MG63 (cell line): ENCODE results near the gene ETV5. TPM values are rescaled to one million over a fixed set of nuclear protein-coding genes. Genes with fewer than 3 reads are reported as not detected.
"Not testable (repeated sequence)": the region's sequence is repeated elsewhere in the genome, so short reads cannot be mapped to it uniquely, and the experiment has no call there.

Source experiments
- DNase-seq: peaks from one replicate; pipeline ENCODE4 v3.0.0-alpha.2; 2020
- H3K27me3 ChIP-seq: fragments of 250-450 bp; sonication (Bioruptor Pico); 2 replicates; pipeline ENCODE4 v1.5.1; 2020; ENCODE audit warnings: mild to moderate bottlenecking, moderate library complexity
- H3K36me3 ChIP-seq: fragments of 250-450 bp; sonication (Bioruptor Pico); 2 replicates; pipeline ENCODE4 v1.5.1; 2020; ENCODE audit warnings: mild to moderate bottlenecking, moderate library complexity
- H3K4me3 ChIP-seq: fragments of 250-450 bp; sonication (Bioruptor Pico); 2 replicates; pipeline ENCODE4 v1.5.1; 2020; ENCODE audit warnings: mild to moderate bottlenecking, moderate library complexity
- H3K9me3 ChIP-seq: fragments of 250-450 bp; sonication (Bioruptor Pico); 2 replicates; pipeline ENCODE4 v1.5.1; 2020; ENCODE audit warnings: mild to moderate bottlenecking, moderate library complexity
- total RNA-seq: library from RNA; depleted of rRNA; stranded (reverse); fragments of >200 nt; shearing (Covaris generic); gene quantifications from 2 replicates; pipeline ENCODE4 v1.2.3, GENCODE V29; 2014; ENCODE audit warnings: low replicate concordance

ETV5 gene
- total RNA-seq, 1 experiment from 2014 or later: 36.4 TPM

DNA sequence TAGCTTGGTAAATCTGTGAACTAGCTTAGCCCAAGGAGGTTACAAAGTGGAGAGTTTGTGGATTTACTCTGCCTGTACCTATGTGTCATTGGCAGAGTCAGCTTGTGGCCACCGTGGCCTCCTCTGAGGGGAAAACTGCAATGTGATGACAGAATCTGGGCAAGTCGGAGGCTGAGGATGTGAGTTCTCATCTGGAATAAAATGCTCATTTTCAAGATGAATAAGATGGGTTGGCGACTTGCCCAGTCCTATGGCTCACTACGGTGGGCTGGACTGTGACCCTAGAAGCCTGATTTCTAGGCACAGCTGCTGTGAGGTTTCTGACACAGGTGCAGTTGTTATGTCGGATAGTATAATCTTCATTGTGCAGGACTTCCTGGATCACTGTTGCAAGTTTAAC, 83.7 kb downstream of the ETV5 start:
- DNase-seq: peak; percentile 56
- H3K9me3 ChIP-seq: no peaks in the 10 kb centered on the region
- no peaks in the 10 kb centered on the region for H3K36me3 ChIP-seq
- no peak overlapping the region for H3K4me3 ChIP-seq
- H3K27me3 ChIP-seq: no peaks in the 10 kb centered on the region

GRCh38 chr3:186024210-186024609, 84.7 kb downstream of the ETV5 start:
- Histone ChIP-seq H3K36me3 (no peaks in the 10 kb centered on the region), H3K4me3 (no peak overlapping the region), H3K27me3 (no peaks in the 10 kb centered on the region), H3K9me3 (no peaks in the 10 kb centered on the region)
- DNase-seq: peak; percentile 59

GRCh38 chr3:186022931-186023330, 86.0 kb downstream of the ETV5 start:
- peak; percentile 17 for DNase-seq
- Histone ChIP-seq H3K4me3 (no peak overlapping the region), H3K27me3 (no peaks in the 10 kb centered on the region), H3K36me3 (no peaks in the 10 kb centered on the region), H3K9me3 (no peaks in the 10 kb centered on the region)

GRCh38 chr3:186021673-186022362, 87.1 kb downstream of the ETV5 start:
- no peaks in the 10 kb centered on the region; the same call in 1 of the 2 replicates for H3K9me3 ChIP-seq
- H3K27me3 ChIP-seq: no peaks in the 10 kb centered on the region
- no peaks in the 10 kb centered on the region for H3K36me3 ChIP-seq
- H3K4me3 ChIP-seq: no peak overlapping the region
- peak; percentile 87 for DNase-seq

DNA sequence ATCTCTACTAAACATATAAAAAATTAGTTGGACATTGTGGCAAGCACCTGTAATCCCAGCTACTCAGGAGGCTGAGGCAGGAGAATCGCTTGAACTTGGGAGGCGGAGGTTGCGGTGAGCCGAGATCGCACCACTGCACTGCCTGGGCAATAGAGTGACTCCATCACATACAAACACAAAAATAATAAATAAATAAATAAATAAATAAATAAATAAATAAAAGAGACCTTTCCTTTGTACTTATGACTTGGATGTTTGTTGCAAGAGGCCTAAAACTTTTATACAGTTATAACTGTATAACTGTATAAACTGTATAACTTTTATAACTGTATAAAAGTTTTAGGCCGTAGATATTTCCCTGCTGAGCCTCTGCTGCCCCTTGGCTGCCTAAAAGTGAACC, 87.6 kb downstream of the ETV5 start:
- H3K4me3 ChIP-seq: not testable (repeated sequence)

DNA sequence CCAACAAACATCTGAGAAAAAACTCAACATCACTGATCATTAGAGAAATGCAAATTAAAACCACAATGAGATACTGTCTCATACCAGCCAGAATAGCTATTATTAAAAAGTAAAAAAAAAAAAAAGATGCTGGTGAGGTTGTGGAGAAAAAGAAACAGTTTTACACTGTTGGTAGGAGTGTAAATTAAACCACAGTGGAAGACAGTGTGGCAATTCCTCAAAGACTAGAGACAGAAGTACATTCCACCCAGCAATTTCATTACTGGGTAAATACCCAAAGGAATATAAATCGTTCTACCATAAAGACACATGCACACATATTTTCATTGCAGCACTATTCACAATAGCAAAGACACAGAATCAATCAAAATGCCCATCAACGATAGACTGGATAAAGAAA, 89.6 kb downstream of the ETV5 start:
- DNase-seq, H3K36me3 ChIP-seq, H3K27me3 ChIP-seq, H3K4me3 ChIP-seq: not testable (repeated sequence)
- H3K9me3 ChIP-seq: peaks cover 11% of the 10 kb centered on the region

More for the DNA sequence above, 87.6 kb downstream of the ETV5 start:
- H3K9me3 ChIP-seq, DNase-seq, H3K36me3 ChIP-seq, H3K27me3 ChIP-seq: not testable (repeated sequence)

DNA sequence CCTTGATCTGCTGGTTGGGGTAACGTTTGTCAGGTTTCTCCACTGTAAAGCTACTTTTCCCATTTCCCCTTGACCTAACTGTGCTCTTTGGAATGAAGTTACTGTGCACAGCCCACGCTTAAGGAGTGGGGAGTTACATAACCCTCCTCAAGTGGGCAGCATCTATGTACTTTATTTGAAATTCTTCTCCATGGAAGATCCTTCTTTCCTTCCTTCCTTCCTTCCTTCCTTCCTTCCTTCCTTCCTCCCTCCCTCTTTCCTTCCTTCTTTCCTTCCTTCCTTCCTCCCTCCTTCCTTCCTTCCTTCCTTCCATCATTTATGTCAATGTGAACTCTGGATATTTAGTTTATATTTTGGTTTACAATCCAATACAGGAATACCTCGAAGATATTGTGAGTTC, 94.0 kb downstream of the ETV5 start:
- no peak for DNase-seq
- Histone ChIP-seq H3K4me3 (no peak overlapping the region), H3K36me3 (no peaks in the 10 kb centered on the region), H3K9me3 (peaks cover 11% of the 10 kb centered on the region), H3K27me3 (no peaks in the 10 kb centered on the region)

- DNase-seq: no peak
- Histone ChIP-seq H3K9me3 (peaks cover 11% of the 10 kb centered on the region), H3K27me3 (no peaks in the 10 kb centered on the region), H3K36me3 (no peaks in the 10 kb centered on the region), H3K4me3 (no peak overlapping the region)
Measured at GRCh38 chr3:186013312-186013711, 95.6 kb downstream of the ETV5 start.

GRCh38 chr3:186012137-186012536, 96.8 kb downstream of the ETV5 start:
- Histone ChIP-seq H3K27me3 (no peaks in the 10 kb centered on the region), H3K9me3 (peaks cover 11% of the 10 kb centered on the region), H3K4me3 (no peak overlapping the region), H3K36me3 (no peaks in the 10 kb centered on the region)
- DNase-seq: no peak

DNA sequence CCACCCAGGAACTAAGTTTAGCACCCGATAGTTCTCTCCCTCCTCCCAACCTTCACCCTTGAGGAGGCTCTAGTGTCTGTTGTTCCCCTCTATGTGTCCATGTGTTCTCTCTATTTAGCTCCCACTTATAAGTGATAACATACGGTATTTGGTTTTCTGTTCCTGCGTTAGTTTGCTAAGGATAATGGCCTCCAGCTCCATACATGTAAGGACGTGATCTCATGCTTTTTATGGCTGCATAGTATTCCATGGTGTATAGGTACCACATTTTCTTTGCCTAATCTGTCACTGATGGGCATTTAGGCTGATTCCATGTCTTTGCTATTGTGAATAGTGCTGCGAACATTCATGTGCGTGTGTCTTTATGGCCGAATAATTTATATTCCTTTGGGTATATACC, 104.2 kb downstream of the ETV5 start:
- Histone ChIP-seq H3K36me3 (no peaks in the 10 kb centered on the region), H3K9me3 (peaks cover 3% of the 10 kb centered on the region; the same call in 1 of the 2 replicates), H3K27me3 (no peaks in the 10 kb centered on the region), H3K4me3 (no peak overlapping the region)
- DNase-seq: no peak

- Histone ChIP-seq H3K36me3 (no peaks in the 10 kb centered on the region), H3K4me3 (no peak overlapping the region), H3K27me3 (no peaks in the 10 kb centered on the region), H3K9me3 (peaks cover 3% of the 10 kb centered on the region; the same call in 1 of the 2 replicates)
- DNase-seq: no peak
Measured at GRCh38 chr3:186004209-186004608, 104.7 kb downstream of the ETV5 start.

GRCh38 chr3:186003610-186004009, 105.3 kb downstream of the ETV5 start:
- Histone ChIP-seq H3K4me3 (no peak overlapping the region), H3K9me3 (peaks cover 3% of the 10 kb centered on the region; the same call in 1 of the 2 replicates), H3K27me3 (no peaks in the 10 kb centered on the region), H3K36me3 (no peaks in the 10 kb centered on the region)
- DNase-seq: no peak

DNA sequence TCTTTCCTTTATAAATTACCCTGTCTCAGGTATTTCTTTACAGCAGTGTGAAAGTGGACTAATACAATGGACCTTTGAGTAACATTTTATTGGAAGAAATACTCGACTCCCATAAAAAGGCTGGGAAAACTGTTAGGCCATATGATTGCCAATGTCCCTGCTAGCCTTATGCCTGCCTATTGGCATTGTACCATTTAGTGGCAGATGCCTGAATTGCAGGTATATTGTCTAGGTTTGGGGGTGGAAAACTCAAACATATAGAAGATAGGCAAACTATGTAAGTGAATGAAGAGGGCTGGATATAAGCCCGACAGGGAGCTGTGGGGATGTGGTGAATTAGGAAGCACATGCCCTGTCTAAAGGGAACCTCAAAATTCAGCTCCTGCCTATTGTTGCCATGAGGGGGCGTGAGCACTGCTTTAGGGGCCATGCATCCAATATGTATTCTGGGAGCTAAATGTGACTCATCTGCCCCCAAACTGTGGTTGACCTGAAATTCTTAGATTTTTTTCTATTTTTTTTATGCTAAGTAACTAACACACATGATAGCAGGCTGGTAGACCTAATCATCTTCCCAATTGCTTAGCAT, 105.9 kb downstream of the ETV5 start:
- Histone ChIP-seq H3K36me3 (no peaks in the 10 kb centered on the region), H3K9me3 (peaks cover 3% of the 10 kb centered on the region; the same call in 1 of the 2 replicates), H3K27me3 (no peaks in the 10 kb centered on the region), H3K4me3 (no peak overlapping the region)
- DNase-seq: peak; percentile 33

DNA sequence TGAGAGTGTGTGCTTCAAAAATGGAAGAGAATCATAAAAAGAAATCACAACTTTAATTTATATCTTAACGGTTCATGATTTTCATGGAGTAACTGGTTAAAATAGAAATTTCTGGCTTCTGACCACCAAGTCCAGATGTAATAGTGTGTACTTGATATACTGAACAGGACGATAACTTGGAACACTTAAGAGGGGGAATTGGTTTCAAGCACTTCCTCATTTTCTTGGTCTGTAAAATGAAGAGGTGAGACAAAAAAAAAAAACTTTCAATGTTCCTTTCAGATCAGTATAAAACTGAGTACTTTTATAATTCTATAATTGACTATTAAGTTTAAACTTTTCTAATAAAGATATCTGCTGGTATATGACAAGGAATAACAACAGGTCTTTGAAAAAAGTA, 107.0 kb downstream of the ETV5 start:
- Histone ChIP-seq H3K4me3 (no peak overlapping the region), H3K36me3 (no peaks in the 10 kb centered on the region), H3K27me3 (no peaks in the 10 kb centered on the region), H3K9me3 (peaks cover 3% of the 10 kb centered on the region; the same call in 1 of the 2 replicates)
- no peak for DNase-seq

GRCh38 chr3:185999221-185999620, 109.7 kb downstream of the ETV5 start:
- H3K9me3 ChIP-seq: no peaks in the 10 kb centered on the region
- H3K4me3 ChIP-seq: no peak overlapping the region
- DNase-seq: no peak
- no peaks in the 10 kb centered on the region for H3K27me3 ChIP-seq
- H3K36me3 ChIP-seq: no peaks in the 10 kb centered on the region

DNA sequence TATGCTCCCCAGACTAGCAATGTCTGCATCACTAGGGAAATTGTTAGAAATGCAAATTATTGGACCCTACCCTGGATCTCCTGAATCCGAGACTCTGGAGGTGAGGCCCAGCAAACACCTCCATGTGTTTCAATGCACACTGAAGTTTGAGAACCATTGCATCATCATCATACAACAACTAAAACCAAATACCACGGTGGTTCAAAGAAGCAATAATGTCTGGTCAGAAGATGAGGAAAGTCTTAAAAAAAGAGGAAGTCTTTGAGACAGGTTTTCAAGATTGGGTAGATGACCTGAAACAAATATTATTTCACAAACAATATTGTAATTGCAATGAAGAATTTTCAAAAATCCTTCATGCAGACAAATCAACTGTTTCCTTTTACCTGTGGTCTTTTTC, 110.8 kb downstream of the ETV5 start:
- Histone ChIP-seq H3K9me3 (no peaks in the 10 kb centered on the region), H3K4me3 (no peak overlapping the region), H3K36me3 (no peaks in the 10 kb centered on the region), H3K27me3 (no peaks in the 10 kb centered on the region)
- no peak for DNase-seq

DNA sequence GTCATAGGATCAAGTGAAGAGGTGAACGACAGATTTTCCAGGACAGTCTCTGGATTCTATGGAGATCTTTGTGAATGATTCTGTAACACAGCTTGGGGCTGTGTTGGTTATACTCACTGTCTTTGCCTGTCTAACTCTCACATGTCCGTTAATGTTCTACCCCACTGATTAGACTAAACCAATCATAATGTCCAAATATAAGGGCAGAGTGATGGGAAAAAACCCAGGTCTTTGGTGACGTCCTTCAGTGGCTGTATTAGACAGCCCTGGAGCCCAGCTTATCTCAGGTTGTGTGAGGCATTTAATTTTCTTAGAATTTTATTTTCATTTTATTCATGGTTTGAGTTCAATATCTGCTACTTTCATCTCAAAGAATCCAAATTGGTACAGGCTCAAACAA, 111.8 kb downstream of the ETV5 start:
- no peaks in the 10 kb centered on the region for H3K9me3 ChIP-seq
- no peaks in the 10 kb centered on the region for H3K36me3 ChIP-seq
- no peak for DNase-seq
- no peak overlapping the region for H3K4me3 ChIP-seq
- no peaks in the 10 kb centered on the region for H3K27me3 ChIP-seq
